NCI-H1105 treated with DMSO at 0.1 percent for 48 hours (cell line): ENCODE measurements around the gene VAV3.
"Not testable (repeated sequence)": the region's sequence is repeated elsewhere in the genome, so short reads cannot be mapped to it uniquely, and the experiment has no call there.

Experiments used
- DNase-seq: peaks from one replicate; lab custom pipeline; 2025; lab: John Stamatoyannopoulos, UW

VAV3 gene

DNA sequence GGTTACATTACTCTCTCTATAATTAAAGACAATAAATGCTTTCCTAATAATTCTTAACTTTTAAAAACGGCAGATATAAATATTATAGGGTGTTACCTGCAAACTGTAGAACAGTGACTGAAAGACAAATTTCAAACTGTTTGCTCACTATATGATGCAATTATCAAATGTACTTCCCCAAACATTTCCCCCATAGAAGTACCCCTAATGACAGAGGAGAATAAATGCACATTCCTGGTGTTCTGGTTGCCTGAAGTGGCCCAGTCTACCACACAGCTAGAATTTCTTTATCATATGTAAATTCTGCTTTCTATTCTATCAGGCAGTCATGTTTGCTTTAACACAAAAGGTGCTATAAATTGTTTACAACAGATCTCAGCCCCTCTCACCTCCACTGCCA, 70.4 kb downstream of the VAV3 start:
- DNase-seq, result no peak

DNA sequence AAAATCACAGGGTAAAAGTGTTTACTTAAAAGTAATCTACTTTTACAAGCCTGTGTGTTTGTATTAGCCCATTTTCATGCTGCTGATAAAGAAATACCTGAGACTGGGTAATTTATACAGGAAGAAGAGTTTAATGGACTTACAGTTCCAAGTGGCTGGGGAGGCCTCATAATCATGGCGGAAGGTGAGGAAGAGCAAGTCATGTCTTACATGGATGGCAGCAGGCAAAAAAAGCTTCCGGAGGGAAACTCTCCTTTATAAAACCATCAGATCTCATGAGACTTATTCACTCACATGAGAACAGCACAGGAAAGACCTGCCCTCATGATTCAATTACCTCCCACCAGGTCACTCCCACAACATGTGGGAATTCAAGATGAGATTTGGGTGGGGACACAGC, 71.6 kb downstream of the VAV3 start:
- DNase-seq, result not testable (repeated sequence)

DNA sequence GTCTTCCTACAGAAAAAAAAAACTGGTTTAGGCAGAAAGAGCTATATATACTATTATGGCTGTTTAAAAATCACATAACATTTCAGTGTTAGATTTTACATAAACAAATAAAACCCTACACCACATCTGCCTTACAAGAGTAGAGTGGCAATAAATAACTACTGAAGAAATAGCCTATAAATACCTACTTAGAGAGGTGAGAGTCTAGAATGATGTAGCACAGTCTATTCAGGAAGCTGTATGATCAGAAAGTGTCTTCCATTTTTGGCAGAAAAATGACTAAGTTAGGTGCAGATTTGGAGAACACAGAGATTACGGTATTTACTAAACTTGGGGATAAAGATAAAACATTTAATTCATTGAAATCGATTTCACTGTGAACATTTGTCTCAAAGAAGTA, 75.5 kb downstream of the VAV3 start:
- DNase-seq, result no peak

DNA sequence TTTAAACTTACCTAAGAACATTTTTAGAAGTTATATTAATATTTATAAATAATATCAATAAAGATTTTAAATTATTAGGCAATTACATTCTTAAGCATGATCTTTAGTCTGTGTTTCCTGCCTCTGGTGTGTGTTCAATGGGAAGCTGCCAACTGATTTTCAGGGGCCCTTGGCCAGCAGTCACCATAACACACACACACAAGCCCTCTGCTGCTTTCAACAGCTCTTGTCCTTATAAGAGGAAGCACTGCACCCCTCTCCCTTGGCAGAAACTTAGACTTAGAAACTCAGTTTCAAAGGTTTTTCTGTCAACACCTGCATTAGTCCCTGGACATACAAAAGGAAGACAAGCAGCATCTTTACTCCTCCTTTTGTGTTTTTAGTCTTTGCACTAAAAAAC, 81.4 kb downstream of the VAV3 start:
- no peak for DNase-seq

DNA sequence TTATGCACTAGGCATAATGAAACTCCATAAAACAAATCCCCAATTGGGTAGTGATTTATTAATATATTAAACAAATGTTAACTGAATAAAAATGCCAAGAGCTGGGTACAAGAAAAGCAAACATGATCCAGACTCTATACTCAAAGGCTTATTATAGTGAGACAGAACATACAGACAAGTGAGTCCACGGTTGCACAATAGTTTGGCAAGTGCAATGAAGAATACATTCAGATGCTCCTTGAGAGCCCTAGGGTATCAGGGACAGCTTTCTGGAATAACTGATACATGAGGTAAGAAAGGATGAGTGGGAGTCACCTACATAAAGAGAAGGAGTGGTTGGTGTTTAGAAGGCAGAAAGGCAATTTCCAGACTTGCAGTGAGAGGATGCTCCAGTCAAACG, 85.1 kb downstream of the VAV3 start:
- DNase-seq, result no peak

DNA sequence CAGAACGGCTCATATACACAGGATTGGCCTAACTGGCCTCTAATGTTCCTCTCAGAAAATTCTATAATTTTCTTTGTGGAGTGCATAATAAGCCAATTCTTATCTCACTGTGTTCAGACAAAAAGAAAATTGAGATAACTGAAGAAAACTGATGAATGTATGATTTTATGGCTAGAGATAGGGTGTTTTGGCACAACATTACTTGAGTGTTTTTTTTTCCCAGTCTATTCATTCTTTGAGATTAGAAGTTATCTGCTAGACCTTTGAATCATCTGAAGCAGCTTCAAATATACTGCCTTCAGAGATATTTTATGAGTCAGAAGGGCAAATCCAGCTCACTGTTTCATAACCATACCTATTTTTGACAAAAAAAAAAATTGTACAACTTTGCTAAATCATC, 85.6 kb downstream of the VAV3 start:
- no peak for DNase-seq

DNA sequence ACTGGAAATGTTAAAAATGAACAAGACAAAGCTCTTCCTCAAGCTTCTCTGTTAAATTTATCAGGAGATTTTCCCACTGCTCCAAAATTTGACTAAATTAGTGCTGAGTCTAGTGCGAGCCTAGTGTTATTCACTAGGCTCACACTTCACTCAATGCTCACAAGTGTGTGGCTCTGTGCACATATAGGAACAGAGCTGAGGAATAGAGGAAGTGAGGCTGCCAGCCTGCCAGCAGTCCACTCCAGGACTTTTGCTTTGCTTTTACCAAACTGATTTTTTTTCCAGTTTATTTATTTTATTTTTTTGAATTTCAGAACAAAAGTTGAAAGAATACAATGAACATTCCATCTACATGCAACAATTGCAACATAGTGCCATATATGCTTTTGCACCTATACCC, 87.2 kb downstream of the VAV3 start:
- DNase-seq, result no peak

DNA sequence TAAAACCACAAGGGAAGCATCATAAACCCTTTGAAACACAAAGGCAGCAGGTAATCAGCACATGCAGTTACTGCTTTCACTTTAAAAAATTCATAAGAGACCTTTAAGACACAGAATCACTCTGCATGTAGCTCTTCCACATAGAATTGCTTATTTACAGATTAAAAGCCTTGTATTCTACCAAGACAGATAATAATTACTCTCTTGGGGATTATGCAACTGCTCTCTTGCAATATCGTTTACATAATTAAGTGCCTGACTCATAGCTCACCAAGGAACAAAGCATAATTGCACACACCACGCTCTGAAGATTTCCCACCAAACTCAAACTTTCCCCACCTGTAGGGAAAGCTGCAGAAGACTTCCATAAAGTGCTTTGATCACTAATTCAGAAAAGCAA, 87.9 kb downstream of the VAV3 start:
- peak; percentile 48 for DNase-seq

DNA sequence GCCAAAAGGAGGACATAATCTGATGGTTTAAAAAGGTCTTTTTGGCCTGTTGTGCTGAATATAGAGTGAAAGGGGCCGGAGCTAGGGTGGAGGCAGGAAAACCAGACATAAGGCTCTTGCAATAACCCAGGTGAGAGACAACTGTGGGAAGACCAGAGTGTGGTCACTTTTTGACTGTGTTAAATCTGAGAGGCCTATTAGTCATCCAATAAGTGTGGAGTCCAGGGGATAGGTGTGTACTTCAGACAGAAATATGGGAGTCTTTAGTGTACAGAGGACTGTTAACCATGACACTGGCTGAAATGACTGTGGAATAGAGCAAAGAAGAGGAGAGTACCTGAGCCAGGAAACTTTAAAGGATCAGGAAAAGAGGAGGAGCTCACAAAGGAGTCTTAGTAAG, 89.3 kb downstream of the VAV3 start:
- DNase-seq, result no peak

DNA sequence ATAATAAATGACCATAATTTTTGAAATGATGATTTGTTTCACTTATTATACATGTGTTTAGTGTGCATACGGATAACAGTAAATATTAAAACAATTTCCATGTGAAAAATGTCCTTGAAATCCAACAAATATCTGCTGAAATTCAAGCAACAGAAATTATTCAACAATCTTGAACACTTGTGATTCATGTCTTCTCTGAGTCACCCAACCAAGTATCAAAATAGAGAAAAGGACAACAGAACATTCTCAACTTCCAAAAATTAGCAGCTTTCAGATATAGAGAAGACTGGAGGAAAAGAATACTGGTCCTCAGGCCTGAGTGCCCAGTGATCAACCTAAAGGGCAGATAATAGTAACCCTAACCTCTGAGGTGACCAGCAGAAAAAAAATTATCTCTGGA, 90.8 kb downstream of the VAV3 start:
- DNase-seq, result no peak

DNA sequence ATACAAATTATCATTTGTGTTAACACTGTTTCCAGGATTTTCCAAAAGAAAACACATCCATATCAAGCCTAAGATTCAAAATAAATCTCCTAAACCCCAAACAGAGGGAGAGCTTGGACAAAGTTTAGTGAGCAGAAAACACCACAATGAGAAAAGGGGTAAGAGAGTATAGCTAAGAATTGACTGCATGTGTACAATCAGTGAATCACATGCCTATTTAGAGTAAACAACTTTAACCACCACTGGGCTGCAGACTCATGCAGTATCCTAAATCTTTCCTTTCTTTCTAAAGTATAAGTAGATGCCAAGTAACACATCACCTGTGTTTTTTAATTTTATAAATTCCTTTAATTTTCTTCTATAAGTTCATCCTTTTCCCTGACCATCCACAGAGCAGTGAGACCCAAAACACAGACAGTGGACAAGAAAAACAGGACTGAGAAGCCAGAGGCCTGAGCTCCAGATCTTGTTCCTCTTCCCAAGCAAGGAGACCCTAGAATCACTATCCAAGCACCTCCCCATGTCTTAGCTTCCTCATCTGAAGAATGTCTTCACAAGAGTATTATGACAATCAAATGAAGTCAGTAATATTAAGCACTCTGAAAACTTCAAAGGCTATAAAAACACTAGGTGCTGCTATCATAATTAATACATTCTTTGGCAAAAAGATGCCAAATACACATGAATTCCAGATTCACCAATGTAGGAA, 93.1 kb downstream of the VAV3 start:
- no peak for DNase-seq

DNA sequence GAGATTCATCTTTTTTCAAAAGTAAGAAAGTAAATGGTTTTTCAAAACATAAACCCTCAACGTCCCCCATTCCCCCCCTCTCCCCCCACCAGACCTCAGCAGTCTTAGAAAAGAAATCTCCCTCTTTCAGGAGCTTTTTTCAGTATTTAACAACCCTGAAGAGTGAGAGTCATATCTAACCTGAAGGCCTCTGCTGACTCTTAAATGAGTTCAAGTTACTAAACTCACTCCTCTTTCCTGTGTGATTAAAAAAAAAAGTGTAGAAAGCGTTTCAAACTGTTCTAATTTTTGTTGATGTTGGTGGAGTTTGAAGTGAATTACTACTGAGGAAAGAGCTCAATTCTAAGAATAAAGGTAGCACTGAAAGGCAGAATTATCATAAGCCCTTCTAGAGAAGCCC, 93.7 kb downstream of the VAV3 start:
- no peak for DNase-seq

DNA sequence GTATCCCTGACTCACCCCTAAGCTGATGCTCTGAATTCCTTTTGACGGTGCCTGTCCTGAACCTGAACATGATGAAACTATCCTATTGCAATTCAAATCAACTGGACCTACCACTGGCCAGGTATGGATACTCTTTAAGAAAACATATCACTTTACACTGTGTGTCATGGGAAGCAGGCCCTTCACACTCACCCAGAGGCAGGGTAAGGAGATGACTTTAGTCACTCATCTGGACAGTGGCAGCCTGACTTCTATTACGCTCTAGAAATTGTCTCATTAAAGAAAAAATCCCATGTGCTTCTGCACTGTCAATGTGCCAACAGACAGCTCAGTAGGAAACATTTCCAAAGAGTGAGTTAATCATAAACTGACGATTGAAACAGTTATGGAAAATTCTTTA, 94.3 kb downstream of the VAV3 start:
- no peak for DNase-seq

DNA sequence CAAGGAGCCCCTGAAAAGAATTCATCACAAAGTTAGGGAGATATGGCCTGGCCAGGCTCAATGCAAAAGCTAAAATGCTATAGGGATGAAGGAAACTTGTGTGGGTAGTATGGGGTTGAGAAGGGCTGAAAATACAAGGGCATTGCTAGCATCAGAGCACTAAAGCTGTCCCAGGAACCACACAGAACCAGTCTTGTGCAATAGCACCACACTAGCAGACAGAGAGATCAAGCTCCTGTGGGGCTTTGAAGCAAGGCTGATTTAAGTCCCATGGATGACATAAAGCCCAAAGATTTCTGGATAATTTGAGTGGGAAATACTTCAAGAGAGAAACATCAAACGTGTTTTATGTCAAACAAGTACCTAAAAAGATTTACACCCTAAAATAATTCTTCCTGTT, 97.1 kb downstream of the VAV3 start:
- no peak for DNase-seq

DNA sequence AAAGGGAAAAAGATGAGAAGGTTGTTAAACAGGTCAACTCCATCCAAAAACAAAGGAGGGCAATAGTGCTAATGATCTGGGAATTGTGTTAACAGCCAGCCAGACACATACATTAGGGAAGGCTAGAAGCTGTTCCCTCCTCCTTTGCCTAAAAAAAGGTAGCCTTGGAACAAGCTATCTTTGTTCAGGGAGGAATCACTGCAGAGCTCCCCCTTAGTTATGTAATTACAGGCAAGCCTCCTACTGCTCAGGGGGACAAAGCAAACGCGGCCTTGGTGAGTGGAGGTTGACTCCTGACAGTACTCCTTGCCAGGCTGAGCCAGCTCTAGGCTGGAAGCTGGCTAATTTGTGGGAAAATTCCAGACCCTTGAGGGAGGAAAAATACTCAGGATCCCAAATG, 97.6 kb downstream of the VAV3 start:
- no peak for DNase-seq

DNA sequence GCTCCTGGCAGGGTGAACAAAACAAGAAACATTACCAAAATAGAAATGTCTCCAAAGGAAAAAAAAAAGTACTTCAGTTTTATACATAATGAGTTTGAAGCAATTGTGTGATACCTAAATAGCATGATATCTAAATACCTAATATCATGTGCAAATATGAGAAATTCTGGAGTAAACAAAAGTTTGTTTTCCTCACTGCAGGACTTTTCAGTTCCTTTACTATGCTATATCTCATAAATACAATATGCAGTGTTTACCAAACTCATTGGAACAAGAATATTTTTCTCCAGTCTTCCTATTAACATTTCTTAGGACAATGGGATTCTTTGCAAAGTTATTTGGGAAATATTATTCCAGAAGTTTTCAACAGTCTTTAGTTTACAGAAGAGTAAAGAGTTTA, 98.1 kb downstream of the VAV3 start:
- no peak for DNase-seq

DNA sequence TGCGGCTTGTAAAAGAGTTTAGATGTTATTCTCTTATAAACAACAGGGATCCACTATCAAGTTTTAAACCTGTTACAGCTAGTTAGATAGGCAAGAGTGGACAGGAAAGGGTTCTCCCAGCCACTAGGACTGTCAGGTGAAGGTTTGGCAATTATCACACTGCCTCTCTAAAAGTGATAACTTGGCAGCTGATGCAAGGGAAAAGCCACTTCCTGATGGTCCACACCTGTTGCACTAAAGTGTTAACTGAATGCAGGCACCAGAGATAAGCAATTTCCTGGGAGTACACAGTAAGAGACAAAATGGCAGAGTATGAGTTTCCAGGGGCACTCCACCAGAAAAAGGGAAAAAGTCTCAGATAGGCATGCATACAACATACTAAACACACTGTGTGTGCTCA, 99.4 kb downstream of the VAV3 start:
- peak; percentile 63 for DNase-seq

DNA sequence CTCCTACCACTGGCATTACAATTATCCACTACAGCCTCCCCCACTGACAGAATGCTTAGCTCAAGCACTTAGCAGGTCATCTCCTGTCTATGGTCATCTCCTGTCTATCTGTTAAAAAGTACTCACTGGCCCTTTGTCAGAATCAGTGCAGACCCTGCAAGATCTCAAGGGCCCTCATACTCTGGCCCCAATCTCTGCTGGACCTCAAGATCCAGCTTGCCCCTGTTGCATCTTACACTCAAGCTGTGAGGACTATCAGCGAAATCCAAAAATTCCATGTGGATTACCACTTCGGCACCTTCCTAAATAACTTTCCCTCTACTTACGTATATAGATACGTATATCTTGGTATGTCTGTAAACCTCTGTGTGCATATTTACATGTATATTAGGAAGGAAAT, 101.6 kb downstream of the VAV3 start:
- no peak for DNase-seq

DNA sequence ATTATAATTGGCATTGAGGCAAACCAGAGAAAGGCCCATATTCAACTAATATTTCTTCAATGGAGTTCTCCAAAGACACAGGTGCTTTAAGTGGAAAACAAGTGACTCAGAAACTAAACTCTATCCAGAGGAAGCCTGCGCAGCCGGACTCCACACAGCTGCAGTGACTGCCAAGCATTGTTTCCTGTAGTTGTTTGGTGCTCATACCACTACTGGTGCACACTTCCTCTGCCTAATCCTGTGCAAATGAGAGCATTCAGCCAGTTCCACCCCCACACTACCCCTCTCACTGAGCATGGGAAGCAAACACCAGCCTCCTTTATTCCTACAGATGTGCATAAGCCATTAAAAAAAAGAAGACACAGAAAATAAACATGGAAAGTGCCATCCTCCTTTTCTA, 102.9 kb downstream of the VAV3 start:
- no peak for DNase-seq

DNA sequence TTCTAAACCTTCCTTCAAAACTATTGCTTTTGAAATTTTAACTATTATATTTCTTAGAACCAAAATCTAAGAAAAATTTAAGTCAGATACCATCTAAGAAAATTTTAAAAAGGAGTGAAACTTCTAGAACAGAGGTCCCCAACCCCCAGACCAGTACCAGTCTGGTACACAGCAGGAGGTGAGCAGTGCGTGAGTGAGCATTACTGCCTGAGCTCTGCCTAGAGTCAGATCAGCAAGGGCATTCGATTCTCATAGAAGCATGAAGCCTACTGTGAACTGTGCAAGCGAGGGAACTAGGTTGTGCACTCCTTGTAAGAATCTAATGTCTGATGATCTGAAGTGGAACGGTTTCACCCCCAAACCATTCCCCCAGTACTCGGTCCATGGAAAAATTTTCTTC, 106.7 kb downstream of the VAV3 start:
- DNase-seq, result no peak

DNA sequence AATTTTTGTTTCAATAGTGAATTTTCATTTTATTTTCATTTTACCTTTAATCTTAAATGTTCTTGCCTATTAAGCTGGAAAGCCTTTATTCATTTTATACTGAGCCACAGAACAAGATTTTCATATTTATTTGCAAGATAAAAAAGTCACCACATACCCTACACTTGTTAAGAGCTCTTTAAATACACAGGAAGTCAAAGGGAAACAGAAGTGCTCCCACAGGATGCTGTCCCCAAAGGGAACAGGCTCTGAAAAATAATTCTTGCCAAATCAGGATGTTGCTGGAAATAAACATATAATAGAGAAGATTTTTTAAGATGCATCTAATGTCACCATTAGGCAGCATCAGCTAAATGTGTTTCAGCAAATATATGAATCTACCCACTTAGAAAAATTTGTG, 113.6 kb downstream of the VAV3 start:
- DNase-seq, result no peak

DNA sequence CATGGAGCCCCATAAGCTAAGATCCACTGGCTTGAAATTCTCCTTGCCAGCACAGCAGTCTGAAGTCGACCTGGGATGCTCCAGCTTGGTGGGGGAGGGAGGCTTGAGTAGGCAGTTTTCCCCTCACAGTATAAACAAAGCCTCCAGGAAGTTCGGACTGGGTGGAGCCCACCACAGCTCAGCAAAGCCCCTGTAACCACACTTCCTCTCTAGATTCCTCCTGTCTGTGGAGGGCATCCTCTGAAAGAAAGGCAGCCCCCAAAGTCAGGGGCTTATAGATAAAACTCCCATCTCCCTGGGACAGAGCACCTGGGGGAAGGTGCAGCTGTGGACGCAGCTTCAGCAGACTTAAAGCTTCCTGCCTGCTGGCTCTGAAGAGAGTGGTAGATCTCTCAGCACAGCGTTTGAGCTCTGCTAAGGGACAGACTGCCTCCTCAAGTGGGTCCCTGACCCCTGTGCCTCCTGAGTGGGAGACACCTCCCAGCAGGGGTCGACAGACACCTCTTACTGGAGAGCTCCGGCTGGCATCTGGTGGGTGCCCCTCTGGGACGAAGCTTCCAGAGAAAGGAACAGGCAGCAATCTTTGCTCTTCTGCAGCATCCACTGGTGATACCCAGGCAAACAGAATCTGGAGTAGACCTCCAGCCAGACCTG, 120.3 kb downstream of the VAV3 start:
- not testable (repeated sequence) for DNase-seq

DNA sequence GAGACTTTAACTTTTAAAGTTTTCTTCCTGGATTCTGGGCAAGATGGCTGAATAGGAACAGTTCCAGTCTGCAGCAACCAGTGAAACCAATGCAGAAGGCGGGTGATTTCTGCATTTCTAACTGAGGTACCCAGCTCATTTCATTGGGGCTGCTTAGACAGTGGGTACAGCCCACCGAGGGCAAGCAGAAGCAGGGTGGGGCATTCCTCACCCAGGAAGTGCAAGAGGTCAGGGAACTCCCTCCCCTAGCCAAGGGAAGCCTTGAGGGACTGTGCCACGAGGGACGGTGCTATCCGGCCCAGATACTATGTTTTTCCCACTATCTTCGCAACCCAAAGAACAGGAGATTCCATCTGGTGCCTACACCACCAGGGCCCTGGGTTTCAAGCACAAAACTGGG, 121.0 kb downstream of the VAV3 start:
- DNase-seq, result no peak

DNA sequence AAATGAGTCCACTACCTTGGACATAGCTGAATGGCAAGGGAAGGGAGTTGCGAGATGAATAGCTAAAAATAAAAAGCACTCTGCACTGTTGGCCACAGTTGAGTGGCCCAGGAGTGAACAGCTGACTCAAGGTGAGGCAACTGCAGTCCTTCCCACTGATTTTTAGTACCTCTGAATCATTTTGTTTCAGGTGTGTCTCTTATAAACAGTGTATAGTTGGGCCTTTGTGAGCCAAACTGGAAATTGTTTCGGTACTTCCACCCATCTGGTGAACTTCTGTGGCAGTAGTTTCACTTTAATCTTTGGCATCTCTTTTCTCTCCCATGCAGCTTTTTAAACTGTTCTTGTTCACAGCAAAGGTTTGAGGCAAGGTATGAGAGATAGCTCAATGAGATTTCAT, 122.7 kb downstream of the VAV3 start:
- DNase-seq, result no peak
